Measurements from ENCODE around the gene TCTN1.
"Not testable (repeated sequence)": the region's sequence is repeated elsewhere in the genome, so short reads cannot be mapped to it uniquely, and the experiment has no call there.

Gene TCTN1

GRCh38 chr12:110640275-110641025, 26.5 kb downstream of the TCTN1 start:
- DNase-seq: no peak

DNA sequence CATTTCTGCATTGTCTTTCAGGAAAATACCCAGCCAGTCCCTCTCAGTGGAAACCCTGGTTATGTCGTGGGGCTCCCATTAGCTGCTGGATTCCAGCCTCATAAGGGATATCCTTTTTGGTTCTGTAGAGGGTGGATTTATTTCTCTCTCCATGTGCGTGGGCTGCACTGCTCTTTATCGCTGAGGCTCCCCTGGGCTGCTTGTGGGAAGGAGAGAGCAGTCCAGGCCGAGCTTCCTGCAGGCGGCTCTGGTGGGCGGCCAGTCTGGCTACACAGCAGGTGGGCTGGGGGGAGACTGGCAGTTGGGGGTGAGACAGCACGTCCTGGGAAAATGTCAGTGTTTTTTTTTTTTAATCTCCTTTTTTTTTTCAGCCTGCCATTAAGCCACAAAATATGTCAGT, 27.6 kb downstream of the TCTN1 start:
- DNase-seq: no peak

DNA sequence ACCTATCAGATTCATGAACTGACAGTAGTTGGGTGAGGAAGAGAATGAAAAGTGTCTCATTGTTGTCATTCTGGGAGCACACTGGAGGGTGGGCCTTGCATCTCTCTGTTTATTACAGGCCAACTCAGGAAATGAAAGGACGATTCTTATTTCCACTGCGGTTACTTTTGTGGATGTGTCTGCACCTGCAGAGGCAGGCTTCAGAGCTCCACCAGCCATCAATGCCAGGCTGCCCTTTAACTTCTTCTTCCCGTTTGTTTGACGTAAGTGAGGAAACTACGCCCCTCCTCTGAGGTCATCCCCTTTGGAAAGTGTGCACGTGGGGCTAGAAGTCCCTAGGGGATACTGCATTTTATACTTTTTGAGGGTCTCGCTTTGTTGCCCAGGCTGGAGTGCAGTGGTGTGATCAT, 33.7 kb downstream of the TCTN1 start:
- no peak for DNase-seq

- no peak for DNase-seq
These were observed 35.5 kb downstream of the TCTN1 start for GRCh38 chr12:110649341-110649847.

DNA sequence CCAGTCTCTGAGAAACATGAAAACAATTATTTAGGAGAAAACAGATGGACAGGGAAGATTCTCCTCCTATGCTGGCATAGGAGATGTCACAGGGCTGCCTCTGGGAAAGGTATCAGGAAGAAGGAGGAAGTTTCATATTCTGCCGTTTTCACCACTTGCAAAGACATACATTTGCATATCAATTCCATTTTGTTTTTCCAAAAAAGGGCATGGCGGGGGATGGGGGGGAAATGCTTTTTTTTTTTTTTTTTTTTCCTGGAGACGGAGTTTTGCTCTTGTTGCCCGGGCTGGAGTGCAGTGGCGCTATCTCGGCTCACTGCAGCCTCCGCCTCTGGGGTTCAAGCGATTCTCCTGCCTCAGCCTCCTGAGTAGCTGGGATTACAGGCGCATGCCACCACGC, 40.3 kb downstream of the TCTN1 start:
- not testable (repeated sequence) for DNase-seq

DNA sequence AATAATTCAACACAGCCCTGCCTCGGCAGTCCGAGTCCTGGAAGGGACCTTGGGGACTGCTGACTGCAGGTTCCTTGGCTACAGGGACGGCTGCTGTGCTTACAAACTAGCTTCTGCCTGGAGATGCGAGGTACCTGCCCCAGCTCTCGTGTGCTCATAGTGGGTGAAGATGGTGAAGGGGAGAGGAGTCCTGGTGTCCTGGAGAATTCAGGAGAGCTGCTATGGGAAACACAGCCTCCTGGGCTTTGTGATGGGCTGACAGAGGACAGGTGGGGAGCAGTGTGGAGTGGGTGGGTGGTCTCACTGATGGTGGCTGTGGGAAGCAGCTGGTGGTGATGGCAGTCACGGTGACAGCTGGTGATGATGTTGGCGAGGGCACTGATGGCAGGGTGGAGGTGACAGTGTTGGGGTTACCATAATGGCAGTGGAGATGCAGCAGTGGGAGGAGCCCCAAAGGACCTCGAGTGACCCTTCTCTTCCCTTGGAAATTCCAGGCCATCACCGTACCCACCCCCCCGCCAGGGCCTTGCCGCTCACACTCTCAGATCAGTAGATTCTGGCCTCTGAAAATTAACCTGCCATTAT, 42.2 kb downstream of the TCTN1 start:
- DNase-seq: no peak

GRCh38 chr12:110657747-110658146, 43.8 kb downstream of the TCTN1 start:
- DNase-seq: no peak

- no peak for DNase-seq
These were observed 44.3 kb downstream of the TCTN1 start for GRCh38 chr12:110658242-110658641.

GRCh38 chr12:110658878-110659277, 44.9 kb downstream of the TCTN1 start:
- no peak for DNase-seq

- no peak for DNase-seq
These were observed 47.5 kb downstream of the TCTN1 start for GRCh38 chr12:110661337-110661972.

GRCh38 chr12:110666892-110667291, 53.0 kb downstream of the TCTN1 start:
- no peak for DNase-seq

DNA sequence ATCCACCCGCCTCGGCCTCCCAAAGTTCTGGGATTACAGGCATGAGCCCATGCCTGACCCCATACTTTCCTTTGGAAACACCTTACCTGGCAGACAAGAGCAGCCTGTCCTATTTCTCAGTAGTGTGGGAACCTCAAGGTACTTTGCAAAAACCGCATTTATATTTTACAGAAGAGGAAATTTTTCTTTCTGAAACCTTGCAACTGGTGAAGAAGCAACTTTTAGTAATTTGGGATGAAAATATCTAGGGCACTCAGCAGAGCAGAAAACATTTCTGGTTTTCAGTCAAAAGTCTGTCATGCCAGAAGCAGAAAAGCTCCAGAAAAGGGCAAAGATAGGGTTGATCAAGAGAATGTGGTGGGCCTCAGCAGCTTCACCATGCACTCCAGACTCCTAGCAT, 53.7 kb downstream of the TCTN1 start:
- DNase-seq: no peak

DNA sequence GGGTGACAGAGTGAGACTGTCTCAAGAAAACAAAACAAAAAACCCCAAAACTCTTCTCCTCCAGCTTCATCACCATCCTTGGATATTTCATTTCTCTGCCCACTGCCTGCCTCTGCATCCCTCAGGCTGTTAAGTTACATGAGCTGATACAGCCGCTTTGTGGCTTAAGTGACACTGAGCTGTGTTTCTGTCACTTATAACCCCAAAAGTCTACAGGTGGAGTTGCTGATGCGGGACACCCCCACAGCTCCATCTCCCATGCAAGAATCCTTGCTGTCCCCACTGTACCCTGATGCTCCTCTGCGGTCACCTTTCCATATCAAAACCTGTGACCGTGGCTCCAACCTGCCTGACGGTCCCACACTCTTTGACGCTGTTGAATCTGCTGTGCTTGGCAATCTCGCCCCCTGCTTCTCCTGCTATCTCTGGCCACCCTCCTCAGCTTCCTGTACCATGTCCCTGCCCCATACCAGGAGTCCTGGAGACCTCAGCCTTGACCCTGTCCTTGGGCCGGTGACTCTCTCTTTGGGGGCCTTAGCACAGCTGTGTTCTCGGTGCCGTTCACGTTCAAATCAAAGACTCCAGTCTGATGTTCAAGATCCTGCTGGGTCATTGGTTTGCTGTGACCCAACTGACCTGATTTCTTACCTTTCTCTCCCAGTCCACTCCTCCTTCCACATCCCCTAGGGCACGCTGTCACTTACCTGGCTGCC, 54.7 kb downstream of the TCTN1 start:
- DNase-seq: no peak

- DNase-seq: no peak
These were observed 55.2 kb downstream of the TCTN1 start for GRCh38 chr12:110669193-110669502.

DNA sequence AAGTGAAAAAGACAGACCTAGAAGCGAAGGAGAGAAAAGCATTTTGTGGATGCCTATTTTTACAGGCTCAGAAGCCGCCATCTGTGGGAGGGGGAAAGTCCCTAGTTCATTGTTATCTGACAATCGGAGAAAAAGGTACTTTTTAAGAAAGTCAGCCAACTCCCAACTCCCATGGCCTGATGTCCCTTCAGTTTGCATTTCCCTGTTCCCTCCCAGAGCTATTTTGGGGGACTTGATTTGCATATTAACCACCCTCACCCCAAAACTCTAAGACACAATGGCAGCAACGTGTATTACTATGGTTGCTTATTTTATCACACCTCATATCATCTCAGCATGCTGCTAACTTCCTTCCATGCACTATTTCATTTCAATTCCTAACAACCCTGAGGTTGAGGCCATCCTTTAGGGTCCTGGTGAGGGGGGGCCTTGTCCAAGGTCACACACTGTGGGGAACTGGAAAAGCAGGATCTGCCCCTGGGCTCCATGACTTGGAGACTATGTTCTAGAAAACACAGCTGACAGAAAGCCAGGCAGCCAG, 56.3 kb downstream of the TCTN1 start:
- DNase-seq: no peak

DNA sequence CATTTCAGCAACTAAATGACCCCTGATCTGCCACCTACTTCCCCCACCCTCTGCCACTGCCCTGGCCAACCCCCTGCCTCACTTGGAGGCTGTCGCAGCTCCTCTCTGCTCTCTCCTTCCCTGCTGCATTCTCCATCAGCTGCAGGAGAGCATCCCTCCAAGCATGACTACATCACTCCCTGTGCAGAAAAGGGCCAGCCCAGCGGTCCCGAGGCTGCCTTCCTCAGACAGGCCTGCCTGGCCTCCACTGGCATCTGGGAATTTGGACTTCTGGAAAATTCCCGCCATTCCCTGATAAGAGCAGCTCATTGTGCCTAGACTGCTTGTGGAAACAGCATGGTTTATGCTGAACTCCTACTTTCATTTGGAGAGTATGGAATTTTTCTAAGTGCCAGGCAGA, 62.2 kb downstream of the TCTN1 start:
- no peak for DNase-seq

- no peak for DNase-seq
These were observed 63.4 kb downstream of the TCTN1 start for GRCh38 chr12:110677206-110677911.

- DNase-seq: no peak
These were observed 64.1 kb downstream of the TCTN1 start for GRCh38 chr12:110677982-110678381.

- no peak for DNase-seq
These were observed 65.3 kb downstream of the TCTN1 start for GRCh38 chr12:110679201-110679600.

- DNase-seq: no peak
These were observed 66.1 kb downstream of the TCTN1 start for GRCh38 chr12:110680032-110680431.

DNA sequence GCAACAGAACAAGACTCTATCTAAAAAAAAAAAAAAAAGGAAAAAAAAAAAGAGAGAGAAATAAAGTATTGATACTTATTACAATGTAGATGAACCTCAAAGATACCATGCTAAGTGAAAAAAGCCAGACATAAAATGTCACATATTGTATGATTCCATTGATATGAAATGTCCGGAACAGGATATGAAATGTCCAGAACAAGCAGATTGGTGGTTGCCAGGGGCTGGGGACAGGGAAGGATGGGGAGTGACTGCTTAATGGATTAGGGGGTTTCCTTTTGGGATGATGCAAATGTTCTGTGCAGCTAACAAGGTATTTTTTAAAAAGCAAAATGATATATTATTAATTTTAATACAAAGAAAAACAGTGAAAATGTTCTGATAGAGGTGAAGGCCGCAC, 70.0 kb downstream of the TCTN1 start:
- no peak for DNase-seq

DNA sequence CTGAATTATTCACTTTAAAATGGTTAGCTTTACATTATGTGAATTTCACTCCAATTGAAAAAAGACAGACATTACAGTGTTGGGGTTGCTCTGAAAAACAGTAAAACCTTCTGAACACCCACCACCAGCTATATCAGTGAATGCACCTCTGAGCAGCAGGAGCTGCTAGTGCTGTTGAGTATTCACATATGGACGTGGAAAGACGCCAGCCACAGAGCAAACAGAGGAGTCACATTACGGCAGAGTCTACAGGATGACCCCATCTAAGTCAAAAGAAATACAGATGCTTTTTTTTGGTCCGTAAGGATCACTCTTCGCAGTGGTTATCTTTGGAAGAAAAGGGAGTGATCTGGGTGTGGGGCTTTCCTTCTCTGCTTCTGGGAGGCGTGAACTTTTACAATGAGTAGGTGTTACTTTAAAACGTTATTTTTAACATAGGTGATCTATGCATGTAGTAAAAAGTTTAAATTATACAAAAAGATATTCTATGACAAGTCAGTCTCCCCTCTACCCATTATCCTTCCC, 70.4 kb downstream of the TCTN1 start:
- DNase-seq: no peak
